ELF-1 (cell line): Measurements from ENCODE around the gene DENND5A.
"Not testable (repeated sequence)": the region's sequence is repeated elsewhere in the genome, so short reads cannot be mapped to it uniquely, and the experiment has no call there.

Experiments
- DNase-seq: peaks from one replicate; pipeline ENCODE4 v3.0.0-alpha.2; 2016; ENCODE audit warnings: low read depth, low spot score

The DENND5A gene

DNA sequence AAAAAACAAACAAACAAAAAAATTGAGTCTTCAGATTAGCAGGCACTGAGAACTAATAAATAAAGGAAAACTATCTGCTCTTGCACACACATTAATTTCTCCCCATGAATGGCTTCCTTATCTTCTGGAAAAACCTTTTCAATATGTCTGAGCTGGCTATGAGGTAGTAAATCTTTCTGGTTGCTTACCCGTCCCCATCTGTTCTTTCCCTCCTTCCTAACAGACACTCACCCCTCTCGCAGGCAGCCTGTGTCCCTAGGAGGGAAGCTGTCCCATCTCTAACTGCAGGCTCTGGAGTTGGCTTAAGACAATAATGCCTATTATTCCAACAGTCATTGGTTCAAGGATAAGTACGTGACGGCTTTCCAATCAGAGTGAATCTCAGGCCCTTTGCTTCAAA is 165.5 kb downstream of the DENND5A start:
- DNase-seq, result no peak

DNA sequence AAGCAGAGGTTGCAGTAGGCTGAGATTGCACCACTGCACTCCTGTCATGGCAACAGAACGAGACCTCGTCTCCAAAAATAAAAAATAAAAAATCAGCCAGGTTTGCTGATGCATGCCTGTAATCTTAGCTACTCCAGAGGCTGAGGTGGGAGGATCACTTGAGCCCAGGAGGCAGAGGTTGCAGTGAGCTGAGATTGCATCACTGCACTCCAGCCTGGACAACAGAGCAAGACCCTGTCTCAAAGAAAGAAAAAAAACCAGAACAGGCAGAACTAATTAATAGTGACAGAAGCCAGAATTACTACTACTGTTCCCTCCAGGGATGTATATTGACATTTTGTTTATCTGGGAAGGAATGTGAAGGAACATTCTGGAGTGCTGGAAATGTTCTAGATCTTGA is 166.7 kb downstream of the DENND5A start:
- DNase-seq, result not testable (repeated sequence)

DNA sequence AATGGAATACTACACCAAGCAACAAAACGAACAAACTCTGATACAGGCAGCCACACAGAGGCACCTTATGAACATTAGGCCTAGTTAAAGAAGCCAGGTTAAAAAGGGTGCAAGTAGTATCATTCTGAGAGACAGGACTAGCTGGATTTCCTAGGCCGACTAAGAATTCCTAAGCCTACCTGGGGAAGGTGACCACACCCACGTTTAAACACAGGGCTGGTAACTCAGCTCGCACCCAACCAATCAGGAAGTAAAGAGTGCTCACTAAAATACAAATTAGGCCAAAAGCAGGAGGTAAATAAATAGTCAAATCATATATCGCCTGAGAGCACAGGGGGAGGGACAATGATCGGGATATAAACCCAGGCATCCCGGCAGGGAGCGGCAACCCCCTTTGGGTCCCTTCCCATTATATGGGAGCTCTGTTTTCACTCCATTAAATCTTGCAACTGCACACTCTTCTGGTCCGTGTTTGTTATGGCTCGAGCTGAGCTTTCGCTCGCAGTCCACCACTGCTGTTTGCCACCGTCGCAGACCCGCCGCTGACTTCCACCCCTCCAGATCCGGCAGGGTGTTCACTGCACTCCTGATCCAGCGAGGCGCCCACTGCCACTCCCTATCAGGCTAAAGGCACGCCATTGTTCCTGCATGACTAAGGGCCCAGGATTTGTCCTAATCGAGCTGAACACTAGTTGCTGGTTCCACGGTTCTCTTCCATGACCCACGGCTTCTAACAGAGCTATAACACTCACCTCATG is 167.8 kb downstream of the DENND5A start:
- not testable (repeated sequence) for DNase-seq

DNA sequence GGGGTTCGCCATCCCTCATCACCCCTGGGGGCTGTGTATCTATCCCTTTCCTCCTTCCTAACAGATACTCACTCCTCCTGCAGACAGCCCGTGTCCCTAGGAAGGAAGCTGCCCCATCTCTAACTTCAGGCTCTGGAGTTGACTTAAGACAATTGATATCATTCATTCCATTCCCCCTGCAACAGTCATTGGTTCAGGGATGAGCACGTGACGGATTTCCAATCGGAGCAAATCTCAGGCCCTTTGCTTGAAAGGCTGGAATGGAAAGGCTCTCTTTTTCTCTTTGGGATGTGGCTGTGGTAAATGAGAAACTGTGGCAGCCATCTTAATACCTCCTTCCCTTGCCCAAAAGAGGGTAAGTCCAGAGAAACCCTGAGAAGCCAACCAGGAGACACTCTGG is 168.7 kb downstream of the DENND5A start:
- DNase-seq, result no peak

DNA sequence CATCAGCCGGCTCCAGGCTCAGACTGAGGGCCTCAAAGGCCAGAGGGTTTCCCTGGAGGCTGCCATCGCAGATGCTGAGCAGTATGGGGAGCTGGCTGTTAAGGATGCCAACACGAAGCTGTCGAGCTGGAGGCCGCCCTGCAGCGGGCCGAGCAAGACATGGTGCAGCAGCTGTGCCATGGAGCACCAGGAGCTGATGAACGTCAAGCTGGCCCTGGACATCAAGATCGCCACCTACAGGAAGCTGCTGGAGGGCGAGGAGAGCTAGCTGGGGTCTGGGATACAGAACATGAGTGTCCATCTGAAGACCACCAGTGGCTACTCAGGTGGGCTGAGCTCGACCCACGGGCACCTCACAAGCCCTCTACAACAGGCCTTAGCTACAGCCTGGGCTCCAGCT is 169.7 kb downstream of the DENND5A start:
- DNase-seq, result peak; percentile 28

DNA sequence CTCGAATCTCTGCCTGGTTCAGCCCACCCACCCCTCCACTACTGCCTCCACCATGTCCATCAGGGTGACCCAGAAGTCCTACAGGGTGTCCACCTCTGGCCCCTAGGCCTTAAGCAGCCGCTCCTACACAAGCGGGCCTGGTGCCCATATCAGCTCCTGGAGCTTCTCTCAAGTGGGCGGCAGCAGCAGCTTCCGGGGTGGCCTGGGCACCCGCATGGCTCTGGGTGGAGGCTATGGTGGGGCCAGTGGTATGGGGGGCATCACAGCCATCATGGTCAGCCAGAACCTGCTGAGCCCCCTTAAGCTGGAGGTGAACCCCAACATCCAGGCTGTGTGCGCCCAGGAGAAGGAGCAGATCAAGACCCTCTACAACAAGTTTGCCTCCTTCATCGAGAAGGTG is 170.7 kb downstream of the DENND5A start:
- DNase-seq, result no peak

DNA sequence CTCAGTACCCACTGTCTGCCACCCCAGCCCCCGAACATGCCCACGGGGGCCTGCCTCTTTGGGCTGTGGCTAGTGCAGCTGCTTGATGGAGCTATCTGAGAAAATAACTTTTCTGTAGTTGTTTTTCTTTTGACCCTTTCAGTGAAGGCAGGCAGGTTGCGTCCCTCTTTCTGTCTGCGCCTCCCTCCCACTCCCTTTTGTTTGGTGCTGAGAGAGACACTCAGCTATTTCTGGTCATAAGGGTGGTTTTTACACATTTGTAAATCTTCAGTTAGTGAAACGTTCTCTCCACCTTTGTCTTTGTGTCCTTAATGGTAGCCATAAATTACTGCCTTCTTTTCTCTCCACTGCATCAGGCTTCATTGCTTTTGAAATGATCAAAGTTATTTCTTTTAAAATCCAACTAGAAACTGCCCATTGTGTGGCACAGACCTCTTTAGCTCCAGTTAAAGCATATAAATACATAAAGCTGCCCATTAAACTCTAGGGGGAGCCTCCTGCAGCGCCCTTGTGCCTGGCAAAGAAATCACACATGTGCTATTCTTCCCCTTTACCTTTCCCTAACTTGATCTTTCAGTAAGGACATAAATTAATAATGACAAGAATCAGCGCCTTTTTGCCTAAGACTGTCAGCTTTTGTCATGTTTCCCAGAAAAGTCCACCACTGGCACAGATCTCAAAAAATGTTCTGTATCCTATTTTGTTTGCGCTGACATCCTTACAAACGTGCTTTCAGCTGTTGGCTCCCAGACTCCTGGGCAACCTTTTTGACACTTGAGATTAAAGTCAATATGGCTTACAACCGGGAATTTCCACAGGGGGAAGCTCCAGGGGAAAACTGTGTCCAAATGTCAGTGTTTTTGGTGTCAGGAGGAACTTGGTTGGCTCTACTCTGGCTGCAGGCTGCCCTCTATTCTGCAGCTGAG is 172.0 kb downstream of the DENND5A start:
- no peak for DNase-seq

DNA sequence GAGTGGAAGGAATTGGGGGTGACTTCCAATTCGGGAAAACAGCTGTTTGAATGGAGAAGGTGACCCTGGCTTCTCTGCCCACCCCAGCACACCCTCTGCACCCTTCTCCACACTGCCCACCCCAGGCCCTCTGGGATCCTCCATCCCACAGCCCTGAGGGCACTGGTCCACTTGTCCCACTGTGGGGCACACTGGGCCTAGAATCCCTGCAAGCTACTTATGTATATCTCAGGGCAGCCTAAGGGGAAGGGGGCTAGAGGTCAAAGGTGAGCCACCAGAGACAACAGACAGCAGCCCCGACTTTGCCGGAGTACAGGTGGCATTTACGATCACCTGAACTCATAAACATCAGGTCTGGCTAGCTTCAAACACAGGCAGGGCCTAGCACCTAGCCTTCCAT is 173.1 kb downstream of the DENND5A start:
- DNase-seq, result no peak

DNA sequence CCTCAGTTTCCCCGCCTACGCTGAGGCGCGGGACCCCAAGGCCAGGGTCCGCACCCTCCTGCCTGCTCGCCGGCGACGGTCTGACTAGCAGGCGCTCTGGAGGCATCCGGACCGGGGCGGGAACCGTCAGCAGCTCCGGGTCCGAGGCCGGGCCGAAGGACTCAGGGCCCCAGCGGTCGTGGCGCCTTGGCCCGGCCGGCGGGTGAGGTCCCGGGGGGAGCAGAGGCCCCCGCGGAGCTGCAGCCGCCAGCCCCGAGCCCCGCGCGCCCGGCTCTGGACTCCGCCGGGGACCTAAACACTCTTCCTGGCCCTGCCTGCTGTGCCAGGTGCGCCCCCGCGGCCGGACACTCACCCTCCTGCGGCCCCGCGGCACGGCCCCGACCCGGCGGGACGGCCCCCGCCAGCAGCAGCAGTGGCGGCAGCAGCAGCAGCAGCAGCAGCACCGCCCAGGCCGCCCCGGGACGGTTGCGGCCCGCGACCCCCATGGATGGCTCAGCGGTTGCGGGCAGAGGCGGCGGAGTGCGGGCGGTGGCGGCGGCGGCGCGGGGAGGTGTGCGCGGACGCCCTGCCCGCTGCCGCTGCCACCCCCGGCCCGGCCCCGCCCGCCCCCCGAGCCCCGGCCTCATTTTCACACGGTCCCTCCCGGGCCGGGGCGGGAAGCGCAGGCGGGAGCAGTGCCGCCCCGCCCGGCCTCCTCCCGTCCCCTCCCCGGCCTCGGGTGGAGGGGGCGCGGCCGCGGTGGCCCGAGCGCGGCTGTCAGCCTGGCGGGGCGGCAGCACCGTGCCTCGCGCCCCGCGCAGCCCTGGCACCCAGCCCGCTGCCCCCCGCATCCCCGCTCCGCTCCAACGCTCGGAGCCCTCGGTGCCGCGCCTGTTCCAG is 173.9 kb downstream of the DENND5A start, which contains the start of gene SCUBE2:
Gene SCUBE2 (minus strand): TSS at position 556 of the 879 bp plus-strand sequence. CDS start 71 bp downstream, at position 485.
- no peak for DNase-seq

DNA sequence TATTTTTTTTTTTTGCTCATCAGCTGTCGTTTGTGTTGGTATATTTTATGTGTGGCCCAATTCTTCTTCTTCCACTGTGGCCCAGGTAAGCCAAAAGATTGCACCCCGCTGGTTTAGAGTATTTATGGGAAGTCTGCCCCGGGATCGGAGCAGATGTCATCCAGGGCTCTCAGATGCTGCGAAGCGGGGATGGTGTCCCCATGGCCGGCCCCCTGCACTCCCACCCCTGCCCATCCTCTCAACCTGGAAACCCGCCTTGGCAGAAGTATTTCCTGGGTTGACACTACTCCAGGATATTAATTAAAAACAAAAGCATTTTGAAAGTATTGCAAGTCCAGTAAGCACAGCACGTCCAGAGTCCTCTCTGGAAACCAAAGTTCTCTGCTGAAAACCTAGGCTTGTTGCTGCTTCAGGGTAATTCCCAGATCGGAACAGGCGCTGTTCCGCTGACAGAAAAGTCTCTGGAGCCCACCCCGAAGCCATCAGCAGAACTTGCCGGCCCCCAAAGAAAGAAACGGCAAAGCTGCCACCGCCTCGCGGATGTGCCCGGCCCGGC is 174.6 kb downstream of the DENND5A start:
- peak; percentile 32 for DNase-seq

DNA sequence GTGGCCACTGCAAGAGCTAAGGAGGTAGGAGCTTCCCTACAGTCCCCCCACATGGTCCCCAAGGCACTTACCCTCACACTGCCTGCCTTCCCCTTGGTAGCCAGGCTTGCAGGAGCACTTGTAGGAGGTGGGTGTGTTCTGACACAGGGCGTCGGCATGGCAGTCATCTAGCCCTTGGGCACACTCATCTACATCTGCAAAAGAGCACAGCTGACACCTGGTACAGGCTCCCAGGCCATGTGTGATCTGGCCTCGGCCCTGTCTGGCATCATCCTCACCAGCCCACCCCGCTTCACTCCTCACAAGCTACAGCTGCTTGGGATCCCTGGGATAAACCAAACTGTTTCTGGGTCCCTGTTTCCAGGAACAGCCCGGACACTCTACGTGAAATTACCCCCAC is 175.5 kb downstream of the DENND5A start:
- no peak for DNase-seq

DNA sequence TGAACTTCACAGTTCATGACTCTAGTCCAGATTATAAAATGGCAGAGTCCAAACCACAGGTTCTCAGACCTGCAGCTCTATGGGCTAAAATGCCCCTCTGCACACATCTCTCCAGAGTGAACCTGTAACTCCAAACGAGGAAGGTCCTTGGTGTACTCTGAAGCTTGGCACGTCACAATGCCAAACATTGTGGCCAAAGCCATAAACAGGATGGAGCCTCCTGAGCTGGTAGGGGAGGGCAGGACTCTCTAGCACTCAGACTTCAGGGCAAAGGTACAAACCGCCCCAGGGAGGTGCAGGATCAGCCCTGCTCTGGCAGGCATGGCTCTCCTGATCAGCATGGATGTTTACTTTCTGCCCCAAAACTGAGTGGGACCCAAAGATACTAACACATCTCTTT is 176.1 kb downstream of the DENND5A start:
- no peak for DNase-seq
